HEK293T (cell line): Measurements from ENCODE around the gene SLC17A4.

Source experiments
- CTCF ChIA-PET: fragments of 350-600 bp; formaldehyde crosslinking; extraction: SDS; loops from one replicate; lab custom pipeline; 2021; ENCODE audit warnings: antibody characterized with exemption, inconsistent platforms; lab: Yijun Ruan, JAX
- POLR2A ChIA-PET: fragments of 350-600 bp; formaldehyde crosslinking; extraction: SDS; loops from one replicate; lab custom pipeline; 2020; ENCODE audit warnings: antibody characterized with exemption, inconsistent platforms; lab: Yijun Ruan, JAX
- DNase-seq: peaks from one replicate; pipeline ENCODE4 v3.0.0; 2012; ENCODE audit warnings: mixed read lengths; ENCODE audit errors: extremely low spot score
- ARNT ChIP-seq: fragments of 450-650 bp; IDR thresholded peaks from 2 replicates; pipeline ENCODE4 v1.6.1; 2017; ENCODE audit warnings: mild to moderate bottlenecking
- BHLHE40 ChIP-seq: fragments of 450-650 bp; IDR thresholded peaks from 2 replicates; pipeline ENCODE4 v1.6.1; 2016; ENCODE audit warnings: mild to moderate bottlenecking, moderate library complexity, borderline replicate concordance
- CTBP1 ChIP-seq: fragments of 450-650 bp; IDR thresholded peaks from 2 replicates; pipeline ENCODE4 v1.6.1; 2016; ENCODE audit warnings: borderline replicate concordance
- ELF4 ChIP-seq: fragments of 450-650 bp; IDR thresholded peaks from 2 replicates; pipeline ENCODE4 v1.6.1; 2017; ENCODE audit warnings: antibody characterized with exemption
- FOXK2 ChIP-seq: fragments of 450-650 bp; IDR thresholded peaks from 2 replicates; pipeline ENCODE4 v1.6.1; 2016; ENCODE audit warnings: mild to moderate bottlenecking
- FOXM1 ChIP-seq: fragments of 450-650 bp; IDR thresholded peaks from 2 replicates; pipeline ENCODE4 v1.6.1; 2017; ENCODE audit warnings: mild to moderate bottlenecking, borderline replicate concordance
- HDGF ChIP-seq: fragments of 450-650 bp; IDR thresholded peaks from 2 replicates; pipeline ENCODE4 v1.6.1; 2017; ENCODE audit warnings: antibody characterized with exemption, borderline replicate concordance
- L3MBTL2 ChIP-seq: fragments of 450-650 bp; conservative IDR thresholded peaks from 2 replicates; pipeline ENCODE4 v1.6.1; 2016; ENCODE audit warnings: mild to moderate bottlenecking
- LEF1 ChIP-seq: fragments of 450-650 bp; IDR thresholded peaks from 2 replicates; pipeline ENCODE4 v1.6.1; 2017; ENCODE audit warnings: mild to moderate bottlenecking, borderline replicate concordance
- SP1 ChIP-seq: fragments of 450-650 bp; IDR thresholded peaks from 2 replicates; pipeline ENCODE4 v1.6.1; 2017
- SUZ12 ChIP-seq: fragments of 450-650 bp; IDR thresholded peaks from 2 replicates; pipeline ENCODE4 v1.6.1; 2016; ENCODE audit warnings: mild to moderate bottlenecking
- TARDBP ChIP-seq: fragments of 450-650 bp; IDR thresholded peaks from 2 replicates; pipeline ENCODE4 v1.6.1; 2016
- ZNF384 ChIP-seq: fragments of 450-650 bp; IDR thresholded peaks from 2 replicates; pipeline ENCODE4 v1.6.1; 2016

SLC17A4 gene

GRCh38 chr6:25830458-25830857 is 75.9 kb downstream of the SLC17A4 start:
- CTCF ChIA-PET, result no interaction called here
- POLR2A ChIA-PET, result no interaction called here
- DNase-seq, result no peak
- TF ChIP-seq ARNT, result no peak
- no peak for TF ChIP-seq TARDBP
- no peak for TF ChIP-seq SUZ12
- no peak for TF ChIP-seq L3MBTL2
- TF ChIP-seq HDGF, result no peak
- TF ChIP-seq SP1, result no peak
- TF ChIP-seq ZNF384, result no peak
- no peak for TF ChIP-seq FOXK2
- no peak for TF ChIP-seq ELF4
- no peak for TF ChIP-seq LEF1
- TF ChIP-seq CTBP1, result no peak
- TF ChIP-seq BHLHE40, result no peak
- no peak for TF ChIP-seq FOXM1
